Stomach (tissue), 4 donors: Measurements from ENCODE around the gene DRGX.

Experiments used
- EP300 ChIP-seq: sonication (generic); formaldehyde crosslinking; IDR thresholded peaks from one replicate; pipeline ENCODE4 v1.6.1; 2017; ENCODE audit warnings: antibody characterized with exemption
- POLR2A ChIP-seq, 4 donors: fragments of 450-650 bp; IDR thresholded peaks; one replicate each; pipeline ENCODE4 v1.6.1; 2016; ENCODE audit warnings: antibody characterized with exemption in 4 of 4, control low read depth in 2 of 4, mild to moderate bottlenecking in 1 of 4, moderate library complexity in 1 of 4
- POLR2AphosphoS5 ChIP-seq, 3 donors: sonication (generic); formaldehyde crosslinking; IDR thresholded peaks; one replicate each; pipeline ENCODE4 v1.6.1; 2016; ENCODE audit warnings: antibody characterized with exemption in 3 of 3
- TF ChIP-seq, protein P1 (sequence below), 7 experiments: fragments of 450-650 bp in 4 of 7; fragments of 200-600 bp in 3 of 7; sonication (generic) in 3 of 7; IDR thresholded peaks; one replicate each; pipeline ENCODE4 v1.5.1; 2016 to 2019; ENCODE audit warnings: antibody characterized with exemption in 7 of 7, control low read depth in 2 of 7, mild to moderate bottlenecking in 1 of 7

DNA sequence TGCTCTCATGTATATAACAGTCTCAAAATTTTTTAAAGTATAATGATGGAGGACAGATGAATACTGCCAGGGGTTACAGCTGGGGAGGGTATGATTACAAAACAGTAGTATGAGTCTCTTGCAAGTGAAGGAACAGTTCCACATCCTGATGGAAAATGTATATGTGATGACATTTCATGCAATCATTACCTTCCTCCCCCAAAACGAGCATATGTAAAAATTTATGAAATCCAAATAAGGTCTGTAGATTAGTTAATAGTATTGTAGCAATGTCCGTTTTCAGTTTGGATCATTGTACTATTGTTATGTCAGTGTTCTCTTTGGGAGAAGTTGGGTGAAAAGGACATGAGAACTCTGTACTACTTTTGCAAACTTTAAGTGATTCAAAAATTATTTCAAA, 38.0 kb downstream of the DRGX start:
- TF ChIP-seq, protein P1, sequence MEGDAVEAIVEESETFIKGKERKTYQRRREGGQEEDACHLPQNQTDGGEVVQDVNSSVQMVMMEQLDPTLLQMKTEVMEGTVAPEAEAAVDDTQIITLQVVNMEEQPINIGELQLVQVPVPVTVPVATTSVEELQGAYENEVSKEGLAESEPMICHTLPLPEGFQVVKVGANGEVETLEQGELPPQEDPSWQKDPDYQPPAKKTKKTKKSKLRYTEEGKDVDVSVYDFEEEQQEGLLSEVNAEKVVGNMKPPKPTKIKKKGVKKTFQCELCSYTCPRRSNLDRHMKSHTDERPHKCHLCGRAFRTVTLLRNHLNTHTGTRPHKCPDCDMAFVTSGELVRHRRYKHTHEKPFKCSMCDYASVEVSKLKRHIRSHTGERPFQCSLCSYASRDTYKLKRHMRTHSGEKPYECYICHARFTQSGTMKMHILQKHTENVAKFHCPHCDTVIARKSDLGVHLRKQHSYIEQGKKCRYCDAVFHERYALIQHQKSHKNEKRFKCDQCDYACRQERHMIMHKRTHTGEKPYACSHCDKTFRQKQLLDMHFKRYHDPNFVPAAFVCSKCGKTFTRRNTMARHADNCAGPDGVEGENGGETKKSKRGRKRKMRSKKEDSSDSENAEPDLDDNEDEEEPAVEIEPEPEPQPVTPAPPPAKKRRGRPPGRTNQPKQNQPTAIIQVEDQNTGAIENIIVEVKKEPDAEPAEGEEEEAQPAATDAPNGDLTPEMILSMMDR (IDR thresholded peaks at IDR 0.05): no peak
- TF ChIP-seq POLR2A (IDR thresholded peaks at IDR 0.05) (no peak), EP300 (no peak), POLR2AphosphoS5 (IDR thresholded peaks at IDR 0.05) (no peak)
